Neural cell (in vitro differentiated cells): Measurements from ENCODE around the gene CYGB. TPM values are rescaled to one million over a fixed set of nuclear protein-coding genes. Genes with fewer than 3 reads are reported as not detected.

ENCODE experiments used
- H2AFZ ChIP-seq: fragments of 200-600, 300-800 bp; sonication (generic), shearing (Covaris generic); 2 replicates; pipeline ENCODE4 v1.6.0; 2014; ENCODE audit warnings: low read depth, mild to moderate bottlenecking, antibody characterized with exemption, low read length, moderate library complexity
- H3F3A ChIP-seq: fragments of 200-600 bp; shearing (Covaris generic); 2 replicates; pipeline ENCODE4 v1.6.1; 2016; ENCODE audit warnings: mild to moderate bottlenecking, moderate library complexity, mixed read lengths, antibody characterized with exemption, low read length; ENCODE audit not compliant: insufficient read depth, poor library complexity, severe bottlenecking
- H3K27ac ChIP-seq: fragments of 200-600, 300-800 bp; sonication (generic), shearing (Covaris generic); 2 replicates; pipeline ENCODE4 v1.5.1; 2014; ENCODE audit warnings: mild to moderate bottlenecking, low read length, moderate library complexity
- H3K27me3 ChIP-seq: fragments of 300-800, 200-600 bp; sonication (generic), shearing (Covaris generic); 2 replicates; pipeline ENCODE4 v1.6.0; 2014; ENCODE audit warnings: mild to moderate bottlenecking, low read depth, low read length, moderate library complexity; ENCODE audit not compliant: insufficient read depth
- H3K36me3 ChIP-seq: fragments of 300-800, 200-600 bp; sonication (generic), shearing (Covaris generic); 2 replicates; pipeline ENCODE4 v1.5.1; 2014; ENCODE audit warnings: mild to moderate bottlenecking, antibody characterized with exemption, low read length, moderate library complexity; ENCODE audit not compliant: insufficient read depth
- H3K4me2 ChIP-seq: fragments of 300-800, 200-600 bp; sonication (generic), shearing (Covaris generic); 2 replicates; pipeline ENCODE4 v1.6.0; 2014; ENCODE audit warnings: mild to moderate bottlenecking, low read length
- H3K4me3 ChIP-seq: fragments of 300-800, 200-600 bp; sonication (generic), shearing (Covaris generic); 2 replicates; pipeline ENCODE4 v1.5.1; 2014; ENCODE audit warnings: mild to moderate bottlenecking, low read length, moderate library complexity
- H3K79me2 ChIP-seq: fragments of 200-600 bp; shearing (Covaris generic); replicated peaks from 2 replicates; pipeline ENCODE4 v1.6.0; 2014; ENCODE audit warnings: mild to moderate bottlenecking, low read length, moderate library complexity; ENCODE audit not compliant: insufficient read depth
- H3K9ac ChIP-seq: fragments of 300-800, 200-600 bp; sonication (generic), shearing (Covaris generic); 2 replicates; pipeline ENCODE4 v1.6.1; 2016; ENCODE audit warnings: mild to moderate bottlenecking, low read length, mixed read lengths
- H3K9me2 ChIP-seq: fragments of 200-600 bp; shearing (Covaris generic); 2 replicates; pipeline ENCODE4 v1.6.1; 2016; ENCODE audit warnings: mild to moderate bottlenecking, low read length, mixed read lengths; ENCODE audit not compliant: insufficient read depth
- H3K9me3 ChIP-seq: fragments of 200-600, 300-800 bp; sonication (generic), shearing (Covaris generic); 2 replicates; pipeline ENCODE4 v1.6.1; 2016; ENCODE audit warnings: mild to moderate bottlenecking, mixed run types, low read length, moderate library complexity, mixed read lengths
- H4K20me1 ChIP-seq: fragments of 200-600 bp; shearing (Covaris generic); 2 replicates; pipeline ENCODE4 v1.6.1; 2016; ENCODE audit warnings: mild to moderate bottlenecking, mixed run types; ENCODE audit not compliant: insufficient read depth
- CTCF ChIP-seq: fragments of 450-650 bp; IDR thresholded peaks from 2 replicates; pipeline ENCODE4 v1.5.1; 2014; ENCODE audit warnings: antibody characterized with exemption, mild to moderate bottlenecking, moderate library complexity; ENCODE audit not compliant: poor library complexity, severe bottlenecking
- EP300 ChIP-seq: fragments of 450-650 bp; conservative IDR thresholded peaks from 2 replicates; pipeline ENCODE4 v1.6.1; 2014; ENCODE audit warnings: antibody characterized with exemption, mild to moderate bottlenecking, moderate library complexity; ENCODE audit not compliant: poor library complexity, severe bottlenecking
- EZH2 ChIP-seq: fragments of 200-600, 300-800 bp; shearing (Covaris generic), sonication (generic); IDR thresholded peaks from 2 replicates; pipeline ENCODE4 v1.6.1; 2014; ENCODE audit warnings: antibody characterized with exemption, low read length, borderline replicate concordance, mild to moderate bottlenecking; ENCODE audit not compliant: insufficient read depth, poor library complexity, severe bottlenecking
- MXI1 ChIP-seq: fragments of 450-650 bp; conservative IDR thresholded peaks from 2 replicates; pipeline ENCODE4 v1.6.1; 2014; ENCODE audit warnings: antibody characterized with exemption, mild to moderate bottlenecking; ENCODE audit not compliant: poor library complexity, severe bottlenecking
- POLR2AphosphoS5 ChIP-seq: IDR thresholded peaks from 2 replicates; pipeline ENCODE4 v1.6.1; 2012
- RAD21 ChIP-seq: fragments of 450-650 bp; conservative IDR thresholded peaks from 2 replicates; pipeline ENCODE4 v1.6.1; 2014; ENCODE audit warnings: antibody characterized with exemption, mild to moderate bottlenecking, moderate library complexity
- REST ChIP-seq: IDR thresholded peaks from 2 replicates; pipeline ENCODE4 v1.6.1; 2012; ENCODE audit warnings: borderline replicate concordance
- SMC3 ChIP-seq: fragments of 450-650 bp; conservative IDR thresholded peaks from 2 replicates; pipeline ENCODE4 v1.6.1; 2014; ENCODE audit warnings: antibody characterized with exemption, mild to moderate bottlenecking, moderate library complexity; ENCODE audit not compliant: poor library complexity
- TAF1 ChIP-seq: IDR thresholded peaks from 2 replicates; pipeline ENCODE4 v1.6.1; 2012; ENCODE audit warnings: low read depth
- polyA plus RNA-seq: library from polyadenylated mRNA; depleted of rRNA; stranded (reverse); fragments of >200 nt; gene quantifications from 2 replicates; pipeline ENCODE4 v1.2.3, GENCODE V29; 2014

CYGB gene
- polyA plus RNA-seq, 1 donor from 2014 or later = 12.9 TPM

GRCh38 chr17:76519048-76519966, 18.2 kb downstream of the CYGB start:
- Histone ChIP-seq H2AFZ (no peak overlapping the region), H3K9me2 (no peaks in the 10 kb centered on the region), H3K9ac (no peak overlapping the region), H3K4me2 (no peak overlapping the region), H3K27me3 (no peaks in the 10 kb centered on the region), H3K9me3 (no peaks in the 10 kb centered on the region), H3K27ac (no peak overlapping the region), H4K20me1 (no peaks in the 10 kb centered on the region), H3K36me3 (no peaks in the 10 kb centered on the region), H3K4me3 (no peak overlapping the region), H3K79me2 (no peaks in the 10 kb centered on the region), H3F3A (no peaks in the 10 kb centered on the region)
- TF ChIP-seq REST (no peak), TAF1 (no peak), EP300 (no peak), POLR2AphosphoS5 (no peak), RAD21 (no peak)

- no peak overlapping the region for H3K4me2 ChIP-seq
- H3K79me2 ChIP-seq = no peaks in the 10 kb centered on the region
- no peak for TF ChIP-seq SMC3
- no peak for TF ChIP-seq CTCF
- no peak for TF ChIP-seq RAD21
- TF ChIP-seq MXI1 = no peak
- no peak for TF ChIP-seq EP300
- TF ChIP-seq POLR2AphosphoS5 = no peak
- no peak for TF ChIP-seq TAF1
- TF ChIP-seq REST = no peak
- no peak for TF ChIP-seq EZH2
- H3K9me2 ChIP-seq = no peaks in the 10 kb centered on the region
- H3K36me3 ChIP-seq = no peaks in the 10 kb centered on the region
- H2AFZ ChIP-seq = no peak overlapping the region
- H3K27ac ChIP-seq = no peak overlapping the region
- no peak overlapping the region for H3K9ac ChIP-seq
- H3K9me3 ChIP-seq = no peaks in the 10 kb centered on the region
- no peaks in the 10 kb centered on the region for H4K20me1 ChIP-seq
- H3K4me3 ChIP-seq = no peak overlapping the region
- H3F3A ChIP-seq = no peaks in the 10 kb centered on the region
- H3K27me3 ChIP-seq = no peaks in the 10 kb centered on the region
Measured at GRCh38 chr17:76517638-76518038, 19.9 kb downstream of the CYGB start.
